KOPT-K1 (cell line): Measurements from ENCODE around the gene BNIP5.

Experiments
- H3K27ac ChIP-seq: fragments of 200-600 bp; sonication (generic); 2 replicates; pipeline ENCODE4 v1.5.1; 2016; ENCODE audit warnings: antibody characterized with exemption, mild to moderate bottlenecking, low read depth, low read length; ENCODE audit not compliant: poor library complexity, severe bottlenecking
- H3K36me3 ChIP-seq: fragments of 200-600 bp; sonication (generic); 2 replicates; pipeline ENCODE4 v1.5.1; 2017; ENCODE audit warnings: antibody characterized with exemption, mild to moderate bottlenecking, low read length, moderate library complexity; ENCODE audit not compliant: insufficient read depth
- H3K9me3 ChIP-seq: fragments of 200-600 bp; sonication (generic); 2 replicates; pipeline ENCODE4 v1.5.1; 2017; ENCODE audit warnings: antibody characterized with exemption, low read length, mild to moderate bottlenecking; ENCODE audit not compliant: insufficient read depth, poor library complexity, severe bottlenecking

BNIP5 gene

GRCh38 chr6:36355819-36356218 lies 19.1 kb upstream of the BNIP5 start:
- no peaks in the 10 kb centered on the region for H3K36me3 ChIP-seq
- H3K27ac ChIP-seq: no peak overlapping the region
- H3K9me3 ChIP-seq: no peaks in the 10 kb centered on the region

GRCh38 chr6:36353411-36353915 lies 16.8 kb upstream of the BNIP5 start:
- Histone ChIP-seq H3K36me3 (no peaks in the 10 kb centered on the region), H3K27ac (no peak overlapping the region), H3K9me3 (no peaks in the 10 kb centered on the region)

- no peaks in the 10 kb centered on the region for H3K9me3 ChIP-seq
- no peak overlapping the region for H3K27ac ChIP-seq
Measured at GRCh38 chr6:36352477-36353157, 15.9 kb upstream of the BNIP5 start.

GRCh38 chr6:36350681-36351571 lies 14.2 kb upstream of the BNIP5 start:
- H3K27ac ChIP-seq: no peak overlapping the region

More at GRCh38 chr6:36352477-36353157, 15.9 kb upstream of the BNIP5 start:
- no peaks in the 10 kb centered on the region for H3K36me3 ChIP-seq

GRCh38 chr6:36350082-36350481 lies 13.4 kb upstream of the BNIP5 start:
- Histone ChIP-seq H3K27ac (no peak overlapping the region), H3K36me3 (no peaks in the 10 kb centered on the region), H3K9me3 (no peaks in the 10 kb centered on the region)

More at GRCh38 chr6:36350681-36351571, 14.2 kb upstream of the BNIP5 start:
- no peaks in the 10 kb centered on the region for H3K36me3 ChIP-seq
- H3K9me3 ChIP-seq: no peaks in the 10 kb centered on the region

- Histone ChIP-seq H3K27ac (no peak overlapping the region), H3K9me3 (no peaks in the 10 kb centered on the region), H3K36me3 (no peaks in the 10 kb centered on the region)
Measured at GRCh38 chr6:36349240-36349639, 12.6 kb upstream of the BNIP5 start.

GRCh38 chr6:36347621-36348020 lies 10.9 kb upstream of the BNIP5 start:
- Histone ChIP-seq H3K36me3 (no peaks in the 10 kb centered on the region), H3K9me3 (no peaks in the 10 kb centered on the region), H3K27ac (no peak overlapping the region)

- Histone ChIP-seq H3K9me3 (no peaks in the 10 kb centered on the region), H3K27ac (no peak overlapping the region), H3K36me3 (no peaks in the 10 kb centered on the region)
Measured at GRCh38 chr6:36346486-36347273, 10.0 kb upstream of the BNIP5 start.

- Histone ChIP-seq H3K36me3 (no peaks in the 10 kb centered on the region), H3K9me3 (no peaks in the 10 kb centered on the region), H3K27ac (no peak overlapping the region)
Measured at GRCh38 chr6:36345681-36346466, 9.2 kb upstream of the BNIP5 start.

- Histone ChIP-seq H3K27ac (no peak overlapping the region), H3K36me3 (no peaks in the 10 kb centered on the region), H3K9me3 (no peaks in the 10 kb centered on the region)
Measured at GRCh38 chr6:36343109-36343680, 6.5 kb upstream of the BNIP5 start.

GRCh38 chr6:36340618-36341454 lies 4.1 kb upstream of the BNIP5 start:
- H3K36me3 ChIP-seq: no peaks in the 10 kb centered on the region
- no peaks in the 10 kb centered on the region for H3K9me3 ChIP-seq
- no peak overlapping the region for H3K27ac ChIP-seq

GRCh38 chr6:36340306-36340617 lies 3.6 kb upstream of the BNIP5 start:
- Histone ChIP-seq H3K27ac (no peak overlapping the region), H3K36me3 (no peaks in the 10 kb centered on the region), H3K9me3 (no peaks in the 10 kb centered on the region)

GRCh38 chr6:36339146-36339545 lies 2.5 kb upstream of the BNIP5 start:
- no peaks in the 10 kb centered on the region for H3K36me3 ChIP-seq
- H3K27ac ChIP-seq: no peak overlapping the region
- no peaks in the 10 kb centered on the region for H3K9me3 ChIP-seq
